GM13977 (cell line): ENCODE results near the gene RPRD1B.

Experiments used
- DNase-seq: peaks from one replicate; pipeline ENCODE4 v3.0.0; 2012; ENCODE audit warnings: low spot score
- in situ Hi-C: fragments of 300-500 bp; cut with MboI; formaldehyde crosslinking; loops from one replicate; pipeline ENCODE4 v1.12.0; 2022; ENCODE audit warnings: low sequenced_read_pairs, low pct_unique_long_range_greater_than_20kb, mixed read lengths, inconsistent platforms; ENCODE audit not compliant: unreplicated experiment
- TF ChIP-seq, protein P1 (sequence below): IDR thresholded peaks from 2 replicates; pipeline ENCODE4 v1.5.1; 2012; ENCODE audit warnings: mild to moderate bottlenecking, control low read depth; ENCODE audit not compliant: insufficient read depth; ENCODE audit errors: extremely low read depth, missing control alignments

Gene RPRD1B

DNA sequence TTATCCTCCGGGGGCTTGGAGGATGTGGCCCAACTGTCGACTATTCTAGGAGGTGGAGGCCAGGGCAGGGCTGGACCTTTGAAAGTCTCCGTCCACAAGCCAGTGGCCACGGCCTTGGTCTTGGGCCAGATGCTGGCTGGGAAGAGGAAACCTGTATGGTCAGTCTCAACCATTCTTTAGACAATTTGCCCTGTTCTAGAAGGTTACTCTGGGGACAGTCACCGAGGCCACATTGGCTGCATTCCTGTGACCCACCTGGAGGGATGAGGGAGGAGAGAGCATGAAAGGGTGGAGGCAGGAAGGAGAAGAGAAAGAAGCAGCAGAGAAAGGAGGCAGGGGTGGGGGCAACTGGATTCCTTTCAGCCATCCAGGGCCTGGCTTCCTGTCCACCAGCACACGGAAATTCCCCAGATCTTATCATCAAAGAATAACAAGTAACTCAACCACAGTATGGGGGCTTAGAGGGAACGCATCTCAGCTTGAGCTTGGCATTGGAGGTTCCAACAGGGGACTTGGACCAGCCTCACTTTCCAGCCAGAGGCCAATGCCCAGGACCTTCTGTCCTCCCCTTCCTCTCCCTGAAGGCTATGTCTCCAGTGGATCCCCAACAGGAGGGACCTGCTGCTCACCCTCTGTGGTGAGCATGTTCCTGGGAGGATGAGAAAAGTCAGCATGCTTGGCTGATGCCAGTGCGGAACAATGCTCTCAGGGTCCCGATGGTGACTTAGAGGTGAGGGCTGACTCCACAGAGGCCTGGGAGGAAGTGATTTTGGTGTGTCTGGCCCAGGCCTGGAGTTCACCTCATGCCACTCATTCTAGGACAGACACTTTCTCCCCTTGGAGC, 101.1 kb downstream of the RPRD1B start:
- in situ Hi-C loops, result no loop called here
- no peak for DNase-seq
- TF ChIP-seq, protein P1, sequence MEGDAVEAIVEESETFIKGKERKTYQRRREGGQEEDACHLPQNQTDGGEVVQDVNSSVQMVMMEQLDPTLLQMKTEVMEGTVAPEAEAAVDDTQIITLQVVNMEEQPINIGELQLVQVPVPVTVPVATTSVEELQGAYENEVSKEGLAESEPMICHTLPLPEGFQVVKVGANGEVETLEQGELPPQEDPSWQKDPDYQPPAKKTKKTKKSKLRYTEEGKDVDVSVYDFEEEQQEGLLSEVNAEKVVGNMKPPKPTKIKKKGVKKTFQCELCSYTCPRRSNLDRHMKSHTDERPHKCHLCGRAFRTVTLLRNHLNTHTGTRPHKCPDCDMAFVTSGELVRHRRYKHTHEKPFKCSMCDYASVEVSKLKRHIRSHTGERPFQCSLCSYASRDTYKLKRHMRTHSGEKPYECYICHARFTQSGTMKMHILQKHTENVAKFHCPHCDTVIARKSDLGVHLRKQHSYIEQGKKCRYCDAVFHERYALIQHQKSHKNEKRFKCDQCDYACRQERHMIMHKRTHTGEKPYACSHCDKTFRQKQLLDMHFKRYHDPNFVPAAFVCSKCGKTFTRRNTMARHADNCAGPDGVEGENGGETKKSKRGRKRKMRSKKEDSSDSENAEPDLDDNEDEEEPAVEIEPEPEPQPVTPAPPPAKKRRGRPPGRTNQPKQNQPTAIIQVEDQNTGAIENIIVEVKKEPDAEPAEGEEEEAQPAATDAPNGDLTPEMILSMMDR, result no peak

- DNase-seq, result no peak
- TF ChIP-seq, protein P1, result no peak
- in situ Hi-C loops, result no loop called here
Measured at GRCh38 chr20:38135271-38135650, 101.7 kb downstream of the RPRD1B start.

GRCh38 chr20:38135651-38136420, 102.3 kb downstream of the RPRD1B start:
- in situ Hi-C loops, result no loop called here

DNA sequence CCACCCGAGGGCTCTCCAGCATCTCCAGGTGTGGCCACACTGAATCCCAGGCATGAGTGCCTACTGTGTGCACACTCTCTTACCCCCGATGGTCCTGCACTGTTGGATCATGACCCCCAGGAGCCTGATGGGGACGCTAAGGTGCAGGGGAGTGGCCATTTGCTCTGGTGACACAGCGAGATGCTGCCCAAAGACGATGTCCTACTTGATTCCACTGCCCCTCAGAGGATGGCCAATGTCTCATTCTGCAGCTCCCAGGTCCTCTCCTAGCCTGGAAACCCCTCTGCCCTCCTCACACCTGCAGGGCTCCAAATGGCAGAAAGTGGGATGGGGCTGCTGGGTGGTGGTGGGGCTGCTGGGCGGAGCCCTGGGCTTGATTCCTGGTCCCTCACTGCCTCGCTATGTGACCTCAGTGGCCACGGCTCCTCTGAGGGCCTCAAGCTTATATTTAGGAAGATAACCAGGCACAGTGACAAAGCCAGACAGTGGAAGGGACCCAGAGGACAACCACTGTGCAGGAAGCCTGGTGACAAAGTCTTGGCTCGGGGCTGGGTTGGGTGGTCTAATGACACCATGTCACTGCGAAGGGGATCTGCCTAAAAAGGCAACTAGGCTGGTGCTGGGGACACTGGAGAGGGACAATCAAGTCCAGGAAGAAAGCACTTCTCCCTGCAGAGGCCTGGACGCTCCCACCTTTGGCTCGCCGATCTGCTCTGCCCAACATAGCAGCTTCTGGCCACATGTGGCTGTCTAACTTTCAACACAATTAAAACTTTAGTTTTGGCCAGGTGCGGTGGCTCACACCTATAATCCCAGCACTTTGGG, 103.1 kb downstream of the RPRD1B start:
- in situ Hi-C loops, result no loop called here
- TF ChIP-seq, protein P1, result no peak
- DNase-seq, result no peak

More at GRCh38 chr20:38135651-38136420, 102.3 kb downstream of the RPRD1B start:
- TF ChIP-seq, protein P1, result no peak
- DNase-seq, result no peak

DNA sequence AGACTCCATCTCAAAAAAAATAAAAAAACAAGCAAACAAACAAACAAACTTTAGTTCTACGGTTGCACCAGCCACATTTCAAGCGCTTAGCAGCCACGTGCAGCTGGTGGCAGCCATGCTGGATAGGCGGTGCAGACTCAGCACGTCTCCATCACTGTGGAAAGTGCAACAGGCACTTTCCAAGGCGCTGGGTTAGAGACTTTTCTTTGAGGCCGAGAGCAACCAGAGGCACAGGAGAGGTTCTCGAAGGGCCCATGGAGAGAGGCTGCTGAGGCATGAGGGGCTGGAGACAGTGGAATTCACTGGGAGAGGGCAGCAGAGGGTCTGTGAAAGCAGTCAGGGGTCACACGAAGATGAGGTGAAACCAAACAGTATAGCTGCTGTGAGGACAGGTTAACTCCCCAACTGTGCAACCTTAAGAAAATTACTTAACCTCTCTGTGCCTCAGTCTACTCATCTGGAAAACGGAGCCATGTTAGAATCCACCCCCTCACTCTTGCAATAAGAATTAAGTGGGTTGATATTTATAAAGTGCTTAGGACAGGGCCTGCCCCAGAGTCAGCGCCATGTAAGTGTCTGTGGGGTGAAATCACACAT, 104.0 kb downstream of the RPRD1B start:
- no peak for DNase-seq
- in situ Hi-C loops, result no loop called here
- TF ChIP-seq, protein P1, result no peak
